Cardiac muscle cell (in vitro differentiated cells and primary cell): Measurements from ENCODE around the gene TRIM13. TPM values are rescaled to one million over a fixed set of nuclear protein-coding genes. Genes with fewer than 3 reads are reported as not detected.
"Not testable (repeated sequence)": the region's sequence is repeated elsewhere in the genome, so short reads cannot be mapped to it uniquely, and the experiment has no call there.

Source experiments
- DNase-seq, 2 donors: peaks; one replicate each; pipeline versions ENCODE4 v3.0.0 to v3.0.0-alpha.2; 2010 to 2017; ENCODE audit warnings: low read depth in 1 of 2, low spot score in 1 of 2
- H3K27ac ChIP-seq: fragments of 200-600 bp; sonication (generic); 2 replicates; pipeline ENCODE4 v1.5.1; 2016
- H3K27me3 ChIP-seq: fragments of 200-600 bp; sonication (generic); 2 replicates; pipeline ENCODE4 v1.6.0; 2016; ENCODE audit warnings: control low read depth
- H3K36me3 ChIP-seq: fragments of 200-600 bp; sonication (generic); 2 replicates; pipeline ENCODE4 v1.5.1; 2016; ENCODE audit warnings: control low read depth
- H3K4me1 ChIP-seq: fragments of 200-600 bp; sonication (generic); 2 replicates; pipeline ENCODE4 v1.8.1; 2017; ENCODE audit warnings: low read depth, mild to moderate bottlenecking, mixed run types
- H3K4me3 ChIP-seq: fragments of 200-600 bp; sonication (generic); 2 replicates; pipeline ENCODE4 v1.5.1; 2016; ENCODE audit warnings: mild to moderate bottlenecking
- H3K9me3 ChIP-seq: fragments of 200-600 bp; sonication (generic); 2 replicates; pipeline ENCODE4 v1.5.1; 2017; ENCODE audit warnings: low read depth, mild to moderate bottlenecking, control low read depth
- polyA plus RNA-seq: library from polyadenylated mRNA; unstranded; fragments of >200 nt; fragmentation: Nextera tagmentation; extraction: Ambion mirVana; gene quantifications from 2 replicates; pipeline ENCODE4 v1.2.1, GENCODE V29; 2016
- total RNA-seq: library from RNA; depleted of rRNA; stranded (reverse); fragments of >200 nt; gene quantifications from 2 replicates; pipeline ENCODE4 v1.2.3, GENCODE V29; 2016
- TF ChIP-seq, protein P1 (sequence below): IDR thresholded peaks from 2 replicates; pipeline ENCODE4 v1.5.1; 2012; ENCODE audit warnings: low read depth, mild to moderate bottlenecking, low read length

Gene TRIM13
- total RNA-seq (13.7 and 18.4 TPM in 2 replicates), polyA plus RNA-seq (19.1 and 27.6 TPM in 2 replicates)

DNA sequence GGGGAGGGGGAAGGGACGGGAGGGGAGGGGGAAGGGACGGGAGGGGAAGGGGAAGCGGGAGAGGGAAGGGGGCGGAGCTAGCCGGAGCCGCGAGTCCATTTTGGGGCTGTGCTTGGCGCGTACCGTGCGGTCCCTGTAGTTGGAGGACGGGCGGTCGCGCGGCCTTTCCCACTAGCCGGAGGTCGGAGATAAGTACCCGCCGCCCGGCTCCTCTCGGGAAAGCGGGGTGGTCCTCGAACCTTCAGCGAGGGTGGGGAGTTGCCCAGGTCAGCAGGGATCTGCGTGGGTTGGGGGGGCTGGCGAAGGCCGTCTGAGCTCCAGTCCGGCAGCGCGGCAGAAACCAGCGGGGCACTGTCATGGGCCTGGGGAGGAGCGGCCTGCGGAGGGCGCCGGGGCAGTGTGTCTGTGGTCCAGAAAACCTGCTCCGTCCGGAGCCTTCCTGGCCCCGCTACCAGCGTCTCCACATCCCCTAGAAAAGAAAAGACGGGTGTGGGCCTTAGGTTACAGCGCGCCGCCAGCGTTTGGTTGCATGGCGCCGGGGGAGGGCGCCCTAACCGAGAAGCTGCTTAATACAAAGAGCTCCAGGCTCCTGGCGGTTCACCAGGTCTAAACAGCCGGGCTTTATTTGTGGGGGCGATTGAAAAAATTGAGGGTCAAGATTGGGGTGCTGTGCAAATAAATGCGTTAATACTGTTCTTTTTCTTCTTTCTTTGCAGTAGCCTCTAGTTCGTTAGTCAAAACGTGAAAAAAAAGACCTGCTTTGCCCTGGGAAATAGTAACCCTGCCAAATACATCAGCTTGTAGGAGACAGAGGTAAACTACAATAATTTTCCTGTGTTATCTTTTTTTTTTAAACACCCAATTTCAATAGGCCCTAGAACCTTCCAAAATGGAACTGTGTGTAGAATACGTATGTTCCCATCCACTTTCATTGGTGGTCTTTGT lies at the start of gene TRIM13:
Gene TRIM13, plus strand, starts transcription at position 92 of the 945 bp plus-strand sequence. CDS start 14,899 bp downstream, outside the sequence.
- peak; percentile 91 to 94 for DNase-seq
- H3K36me3 ChIP-seq: peaks cover 11% of the 10 kb centered on the region

GRCh38 chr13:49948777-49949270 lies 48.0 kb upstream of the TRIM13 start:
- not testable (repeated sequence) for H3K9me3 ChIP-seq, H3K4me3 ChIP-seq, H3K36me3 ChIP-seq, H3K4me1 ChIP-seq, H3K27ac ChIP-seq, H3K27me3 ChIP-seq, DNase-seq

More for the DNA sequence above, at the start of gene TRIM13:
- Histone ChIP-seq H3K27ac (peak within 1 kb of the TSS; percentile 99), H3K4me1 (peaks cover 9% of the 10 kb centered on the region), H3K9me3 (no peaks in the 10 kb centered on the region), H3K4me3 (peak within 1 kb of the TSS; percentile 91), H3K27me3 (no peaks in the 10 kb centered on the region)
- TF ChIP-seq, protein P1, sequence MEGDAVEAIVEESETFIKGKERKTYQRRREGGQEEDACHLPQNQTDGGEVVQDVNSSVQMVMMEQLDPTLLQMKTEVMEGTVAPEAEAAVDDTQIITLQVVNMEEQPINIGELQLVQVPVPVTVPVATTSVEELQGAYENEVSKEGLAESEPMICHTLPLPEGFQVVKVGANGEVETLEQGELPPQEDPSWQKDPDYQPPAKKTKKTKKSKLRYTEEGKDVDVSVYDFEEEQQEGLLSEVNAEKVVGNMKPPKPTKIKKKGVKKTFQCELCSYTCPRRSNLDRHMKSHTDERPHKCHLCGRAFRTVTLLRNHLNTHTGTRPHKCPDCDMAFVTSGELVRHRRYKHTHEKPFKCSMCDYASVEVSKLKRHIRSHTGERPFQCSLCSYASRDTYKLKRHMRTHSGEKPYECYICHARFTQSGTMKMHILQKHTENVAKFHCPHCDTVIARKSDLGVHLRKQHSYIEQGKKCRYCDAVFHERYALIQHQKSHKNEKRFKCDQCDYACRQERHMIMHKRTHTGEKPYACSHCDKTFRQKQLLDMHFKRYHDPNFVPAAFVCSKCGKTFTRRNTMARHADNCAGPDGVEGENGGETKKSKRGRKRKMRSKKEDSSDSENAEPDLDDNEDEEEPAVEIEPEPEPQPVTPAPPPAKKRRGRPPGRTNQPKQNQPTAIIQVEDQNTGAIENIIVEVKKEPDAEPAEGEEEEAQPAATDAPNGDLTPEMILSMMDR: peak; percentile 87

- Histone ChIP-seq H3K27me3 (no peaks in the 10 kb centered on the region), H3K4me1 (no peaks in the 10 kb centered on the region), H3K4me3 (no peak overlapping the region), H3K36me3 (no peaks in the 10 kb centered on the region), H3K27ac (no peak overlapping the region), H3K9me3 (no peaks in the 10 kb centered on the region)
- DNase-seq: no peak
- TF ChIP-seq, protein P1: no peak
These were observed 44.9 kb upstream of the TRIM13 start for GRCh38 chr13:49951754-49952535.

DNA sequence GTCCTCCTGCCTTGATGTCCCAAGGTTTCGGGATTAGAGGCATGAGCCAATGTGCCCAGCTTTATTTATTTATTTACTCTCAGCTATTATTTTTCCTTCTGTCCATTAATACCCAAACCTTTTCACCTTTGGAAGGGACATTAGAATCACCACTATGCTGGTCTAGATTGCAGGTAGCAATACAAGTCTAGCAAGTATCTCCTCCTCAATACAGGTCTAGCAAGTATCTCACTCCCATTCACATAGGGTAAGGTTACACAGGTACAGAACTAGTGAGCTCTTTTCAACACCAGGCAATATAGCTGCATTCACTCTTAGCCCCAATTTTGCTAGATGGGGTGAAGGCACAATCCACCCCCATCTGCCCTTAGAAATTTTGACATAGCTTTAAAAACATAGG lies 43.3 kb upstream of the TRIM13 start:
- no peak overlapping the region for H3K27ac ChIP-seq
- TF ChIP-seq, protein P1: no peak
- no peaks in the 10 kb centered on the region for H3K4me1 ChIP-seq

DNA sequence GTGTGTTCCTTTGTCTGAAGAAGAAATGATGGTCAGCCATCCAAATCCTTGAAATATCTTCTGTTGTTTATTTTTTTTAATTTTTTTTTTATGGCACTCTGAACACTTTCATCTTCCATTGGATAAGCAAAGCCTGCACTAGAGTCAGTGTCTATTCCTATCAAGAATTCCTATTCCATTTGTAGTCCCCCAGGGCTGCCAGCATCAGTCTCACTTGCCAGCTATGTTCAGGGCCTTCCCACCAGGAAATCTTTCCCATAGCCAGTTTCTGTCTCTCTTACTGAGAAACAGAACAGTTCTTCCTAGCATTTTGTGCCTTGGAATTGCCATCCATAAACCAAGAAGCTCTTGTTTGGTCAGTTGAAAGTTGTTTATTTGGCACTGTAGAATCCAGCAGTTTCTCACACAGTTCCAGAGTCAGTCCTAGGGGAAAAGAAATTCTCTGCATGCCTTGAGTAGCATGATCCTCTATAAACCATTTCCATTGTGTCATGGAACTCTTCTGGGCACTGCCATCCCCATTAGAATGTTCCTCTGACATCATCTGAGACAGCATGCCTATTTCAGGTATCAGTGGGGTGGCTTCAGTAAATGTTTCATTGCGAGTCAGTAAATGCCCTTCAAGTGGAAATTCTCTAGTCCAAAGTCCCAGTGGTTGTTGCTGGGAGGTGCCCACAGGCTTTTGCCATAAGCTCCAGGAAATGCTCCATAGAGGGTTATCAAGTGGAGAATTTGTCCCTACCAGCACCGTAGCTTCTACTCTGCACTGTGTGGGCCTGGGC lies 42.0 kb upstream of the TRIM13 start:
- H3K9me3 ChIP-seq: peaks cover 2% of the 10 kb centered on the region
- no peak overlapping the region for H3K4me3 ChIP-seq
- no peaks in the 10 kb centered on the region for H3K36me3 ChIP-seq
- no peaks in the 10 kb centered on the region for H3K4me1 ChIP-seq
- no peak overlapping the region for H3K27ac ChIP-seq
- TF ChIP-seq, protein P1: no peak
- no peak for DNase-seq
- H3K27me3 ChIP-seq: no peaks in the 10 kb centered on the region

More for the DNA sequence above, 43.3 kb upstream of the TRIM13 start:
- H3K9me3 ChIP-seq: no peaks in the 10 kb centered on the region
- no peak for DNase-seq
- H3K27me3 ChIP-seq: no peaks in the 10 kb centered on the region
- no peak overlapping the region for H3K4me3 ChIP-seq
- no peaks in the 10 kb centered on the region for H3K36me3 ChIP-seq
